Esophagus squamous epithelium (tissue), 5 donors: ENCODE data around the gene ULBP1. TPM values are rescaled to one million over a fixed set of nuclear protein-coding genes. Genes with fewer than 3 reads are reported as not detected.
A peak's percentile ranks its signal among the peaks of the same experiment; 100 is the strongest.
"Not testable (repeated sequence)": the region's sequence is repeated elsewhere in the genome, so short reads cannot be mapped to it uniquely, and the experiment has no call there.

ENCODE experiments used
- DNase-seq: peaks from one replicate; lab custom pipeline; 2025; lab: John Stamatoyannopoulos, UW
- H3K27ac ChIP-seq, 4 donors: fragments of 200-600 bp; sonication (generic); one replicate each; pipeline ENCODE4 v1.5.1; 2016 to 2019; ENCODE audit warnings: mild to moderate bottlenecking in 1 of 4
- H3K27me3 ChIP-seq, 4 donors: fragments of 200-600 bp; sonication (generic); 1 replicate in 3 of 4; 2 replicates in 1 of 4; pipeline versions ENCODE4 v1.5.1 to v1.6.0; 2017 to 2021; ENCODE audit warnings: antibody characterized with exemption in 1 of 4
- H3K36me3 ChIP-seq, 3 donors: fragments of 200-600 bp; sonication (generic); one replicate each; pipeline ENCODE4 v1.5.1; 2016 to 2019
- H3K4me1 ChIP-seq, 3 donors: fragments of 200-600 bp; sonication (generic); one replicate each; pipeline ENCODE4 v1.5.1; 2017 to 2019
- H3K4me3 ChIP-seq, 4 donors: fragments of 200-600 bp; sonication (generic); 1 replicate in 3 of 4; 2 replicates in 1 of 4; pipeline ENCODE4 v1.5.1; 2016 to 2019; ENCODE audit warnings: mild to moderate bottlenecking in 2 of 4, moderate library complexity in 1 of 4
- H3K9me3 ChIP-seq, 3 donors: fragments of 200-600 bp; sonication (generic); one replicate each; pipeline ENCODE4 v1.5.1; 2016 to 2019
- POLR2A ChIP-seq, 4 donors: fragments of 450-650 bp; IDR thresholded peaks; one replicate each; pipeline ENCODE4 v1.6.1; 2017; ENCODE audit warnings: antibody characterized with exemption in 4 of 4, mild to moderate bottlenecking in 4 of 4, moderate library complexity in 3 of 4
- WGBS, 2 donors: methylation state at CpG; one replicate each; pipeline ENCODE4 v1.1.5; 2018; 5-methylcytosine and 5-hydroxymethylcytosine counted together
- intact Hi-C: fragments of 100-400 bp; cut with DNase I; formaldehyde crosslinking; loops from one replicate; pipeline ENCODE4 v1.15.0; 2022
- total RNA-seq, 4 donors: library from RNA; depleted of rRNA; stranded (reverse); fragments of >200 nt; gene quantifications; one replicate each; pipeline ENCODE4 v1.1.0, GENCODE V29; 2016
- TF ChIP-seq, protein P1 (sequence below), 6 experiments: fragments of 450-650 bp in 4 of 6; fragments of 200-600 bp in 2 of 6; sonication (generic) in 2 of 6; IDR thresholded peaks; one replicate each; pipeline ENCODE4 v1.5.1; 2016 to 2019; ENCODE audit warnings: antibody characterized with exemption in 6 of 6, mild to moderate bottlenecking in 4 of 6, moderate library complexity in 4 of 6
- donor health status: DM: yes; HTN: yes; CAD: no.

The ULBP1 gene
- total RNA-seq, 4 donors from 2014 or later = 0.26 to 0.27 TPM; not detected in 2

DNA sequence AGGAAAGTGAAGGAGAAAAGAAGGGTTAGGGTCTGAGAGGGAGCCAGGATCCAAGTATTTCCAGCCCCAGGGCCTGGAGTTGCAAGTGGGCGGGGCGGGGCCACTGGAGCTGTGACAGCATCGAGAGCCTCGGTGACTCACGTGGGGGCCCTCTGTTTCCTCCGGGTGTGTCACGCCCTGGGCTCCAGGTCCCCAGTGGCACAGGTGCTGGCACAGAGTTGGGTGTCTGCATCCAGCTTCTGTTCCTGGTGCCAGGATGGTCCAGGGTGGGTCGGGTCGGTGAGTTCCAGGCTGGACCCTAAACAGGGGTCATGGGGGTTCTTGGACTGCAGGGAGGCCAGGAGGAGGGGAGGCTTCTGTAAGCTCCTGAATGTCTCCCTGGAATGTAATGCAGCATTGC is 44.8 kb downstream of the ULBP1 start:
- H3K4me3 ChIP-seq = no peak overlapping the region
- no peak overlapping the region for H3K27ac ChIP-seq
- peaks cover 0 to 95% (median 3%) of the 10 kb centered on the region in 4 donors for H3K27me3 ChIP-seq
- no peaks in the 10 kb centered on the region for H3K36me3 ChIP-seq
- peaks cover 6 to 29% (median 12%) of the 10 kb centered on the region in 3 donors for H3K4me1 ChIP-seq
- intact Hi-C loops = no loop called here
- WGBS, 2 donors = 10 to 28% methylated on average over 6 to 7 of the region's 9 CpGs
- no peaks in the 10 kb centered on the region for H3K9me3 ChIP-seq
- TF ChIP-seq POLR2A (IDR thresholded peaks at IDR 0.05) = no peak
- TF ChIP-seq, protein P1, sequence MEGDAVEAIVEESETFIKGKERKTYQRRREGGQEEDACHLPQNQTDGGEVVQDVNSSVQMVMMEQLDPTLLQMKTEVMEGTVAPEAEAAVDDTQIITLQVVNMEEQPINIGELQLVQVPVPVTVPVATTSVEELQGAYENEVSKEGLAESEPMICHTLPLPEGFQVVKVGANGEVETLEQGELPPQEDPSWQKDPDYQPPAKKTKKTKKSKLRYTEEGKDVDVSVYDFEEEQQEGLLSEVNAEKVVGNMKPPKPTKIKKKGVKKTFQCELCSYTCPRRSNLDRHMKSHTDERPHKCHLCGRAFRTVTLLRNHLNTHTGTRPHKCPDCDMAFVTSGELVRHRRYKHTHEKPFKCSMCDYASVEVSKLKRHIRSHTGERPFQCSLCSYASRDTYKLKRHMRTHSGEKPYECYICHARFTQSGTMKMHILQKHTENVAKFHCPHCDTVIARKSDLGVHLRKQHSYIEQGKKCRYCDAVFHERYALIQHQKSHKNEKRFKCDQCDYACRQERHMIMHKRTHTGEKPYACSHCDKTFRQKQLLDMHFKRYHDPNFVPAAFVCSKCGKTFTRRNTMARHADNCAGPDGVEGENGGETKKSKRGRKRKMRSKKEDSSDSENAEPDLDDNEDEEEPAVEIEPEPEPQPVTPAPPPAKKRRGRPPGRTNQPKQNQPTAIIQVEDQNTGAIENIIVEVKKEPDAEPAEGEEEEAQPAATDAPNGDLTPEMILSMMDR (IDR thresholded peaks at IDR 0.05) = no peak
- DNase-seq = no peak

DNA sequence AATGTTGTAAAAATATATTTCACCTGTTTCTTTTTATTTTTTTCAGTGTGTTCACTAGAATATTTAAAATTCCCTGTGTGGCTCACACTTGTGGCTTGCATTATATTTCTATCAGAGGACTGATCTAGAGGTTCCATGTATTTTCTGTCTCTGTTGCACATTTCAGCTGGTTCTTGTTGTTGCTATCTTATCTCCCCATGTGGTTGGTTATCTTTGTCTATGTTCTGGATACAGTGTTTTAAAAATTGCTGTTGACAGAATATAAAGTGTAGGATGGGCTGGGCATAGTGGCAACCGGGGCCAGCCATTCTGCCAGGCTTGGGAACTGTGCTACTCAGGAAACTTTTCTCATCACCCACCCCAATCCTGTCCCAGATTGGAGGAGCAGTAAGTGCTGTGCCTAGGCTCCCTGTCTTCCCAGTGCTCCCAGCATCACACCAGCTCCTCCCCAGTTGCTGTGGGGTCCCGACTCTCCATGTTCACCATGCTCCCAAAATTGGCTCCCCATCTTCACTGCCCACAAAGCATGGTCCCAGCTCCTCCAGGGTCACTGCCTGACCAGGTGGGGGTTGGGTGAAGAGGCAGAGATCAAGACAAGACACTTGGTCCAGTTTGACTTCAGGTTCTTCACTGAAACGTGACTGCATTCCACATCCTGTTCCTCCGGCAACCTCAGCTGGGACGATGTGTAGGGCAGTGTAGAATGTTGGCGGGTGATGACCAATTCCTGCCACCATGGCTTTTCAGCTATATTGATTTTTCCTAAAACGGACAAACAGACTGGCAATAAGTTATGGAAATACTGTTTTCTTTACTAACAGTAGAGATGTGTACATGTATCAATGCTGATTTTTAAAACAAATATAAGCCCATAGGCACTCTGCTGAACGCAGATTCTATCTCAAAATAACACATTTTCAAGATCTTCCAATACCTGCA is 49.4 kb downstream of the ULBP1 start:
- intact Hi-C loops, H3K36me3 ChIP-seq, DNase-seq, H3K4me3 ChIP-seq, H3K9me3 ChIP-seq, H3K27ac ChIP-seq: not testable (repeated sequence)
- 38 to 51% methylated on average over 6 to 8 of the region's 8 CpGs for WGBS, 2 donors
- Histone ChIP-seq H3K4me1 (peaks cover 6 to 27% (median 9%) of the 10 kb centered on the region in 3 donors), H3K27me3 (peaks cover 3 to 96% (median 17%) of the 10 kb centered on the region in 4 donors)

DNA sequence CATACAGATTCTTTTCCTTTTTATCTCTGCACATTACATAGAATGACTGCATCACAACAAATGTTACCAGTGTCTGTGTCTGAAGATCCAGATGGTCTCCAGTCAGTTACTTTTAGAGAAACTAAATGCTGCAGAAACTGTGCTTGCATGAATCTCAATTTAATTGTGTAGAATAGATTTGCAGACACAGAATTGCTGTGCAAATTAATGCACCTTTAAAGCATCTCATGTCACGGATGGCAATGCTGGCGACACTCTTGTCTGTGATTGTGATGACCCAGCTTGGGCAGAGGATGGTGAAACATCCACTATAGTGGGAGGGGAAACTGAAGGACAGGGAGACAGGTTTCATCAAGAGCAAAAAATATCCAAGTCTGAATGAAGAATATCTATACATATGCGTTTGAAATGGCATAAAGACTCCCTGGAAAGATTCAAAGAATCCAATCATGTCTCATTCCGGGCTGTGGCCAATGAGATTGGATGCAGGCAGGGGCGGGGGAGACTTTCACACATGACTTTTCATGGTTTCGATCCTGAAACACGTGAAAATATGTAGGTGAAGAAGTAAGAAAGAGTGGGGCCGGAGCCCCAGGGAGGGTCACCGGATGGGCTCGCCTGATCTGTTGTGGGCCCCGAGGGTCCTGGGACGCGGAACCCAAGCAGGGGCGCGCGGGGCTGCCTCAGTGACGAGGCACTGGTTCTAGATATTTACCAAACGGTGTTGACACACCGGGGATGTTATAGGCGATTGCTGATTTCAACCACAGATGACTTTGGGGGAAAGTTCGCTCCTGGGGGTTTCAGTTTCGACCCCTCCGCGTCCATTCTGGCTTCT is 50.3 kb downstream of the ULBP1 start:
- H3K4me1 ChIP-seq = peaks cover 6 to 22% (median 9%) of the 10 kb centered on the region in 3 donors
- H3K27ac ChIP-seq, H3K9me3 ChIP-seq, H3K36me3 ChIP-seq, intact Hi-C loops, DNase-seq: not testable (repeated sequence)
- peak overlapping the region in 1 of 4 donors; percentile 21 for H3K4me3 ChIP-seq
- H3K27me3 ChIP-seq = peaks cover 3 to 96% (median 14%) of the 10 kb centered on the region in 4 donors
- 17 to 25% methylated on average over 7 to 8 of the region's 24 CpGs for WGBS, 2 donors

DNA sequence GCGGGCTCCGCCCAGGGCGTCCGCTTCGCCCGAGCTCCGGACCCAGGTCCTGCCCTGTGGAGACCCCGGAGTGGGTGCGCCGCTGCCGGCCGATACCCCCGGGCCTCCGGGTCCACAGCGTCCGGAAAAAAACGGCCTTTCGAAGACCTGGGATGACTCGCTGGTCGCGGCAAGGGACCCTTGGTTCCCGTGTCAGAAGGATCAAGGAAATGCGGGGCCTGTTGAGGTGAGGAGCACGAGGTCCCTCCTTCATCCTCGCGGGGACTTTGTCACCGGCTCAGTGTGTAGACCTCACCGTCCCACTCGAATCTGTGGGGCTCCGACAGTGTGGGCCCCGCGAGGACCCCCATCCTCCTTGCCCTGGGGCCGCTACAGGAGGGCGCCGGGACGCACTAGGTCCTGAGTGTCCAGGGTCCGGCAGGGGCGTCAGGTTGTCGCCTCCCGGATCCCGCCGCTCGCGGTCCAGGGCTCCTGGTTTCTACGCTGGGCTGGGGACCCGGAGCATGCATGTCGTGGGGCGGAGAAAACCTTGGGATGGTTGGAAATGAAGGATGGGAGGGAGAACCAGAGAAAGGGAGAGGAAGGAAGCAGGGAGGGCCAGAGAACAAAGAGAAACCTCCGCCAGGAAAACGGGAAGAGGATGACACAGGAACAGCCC is 51.0 kb downstream of the ULBP1 start:
- peaks cover 6 to 27% (median 9%) of the 10 kb centered on the region in 3 donors for H3K4me1 ChIP-seq
- intact Hi-C loops = loop anchor here (5.0 kb wide), 1 partner anchor 77 kb away; no protein-coding TSS in a partner anchor
- DNase-seq, H3K27ac ChIP-seq, H3K36me3 ChIP-seq, H3K9me3 ChIP-seq: not testable (repeated sequence)
- H3K4me3 ChIP-seq = peak overlapping the region in 1 of 4 donors; percentile 23
- WGBS, 2 donors = 0% methylated on average over 2 of the region's 50 CpGs; no CpG with 5 or more reads in 1 of the 2 donors
- peaks cover 3 to 91% (median 14%) of the 10 kb centered on the region in 4 donors for H3K27me3 ChIP-seq

DNA sequence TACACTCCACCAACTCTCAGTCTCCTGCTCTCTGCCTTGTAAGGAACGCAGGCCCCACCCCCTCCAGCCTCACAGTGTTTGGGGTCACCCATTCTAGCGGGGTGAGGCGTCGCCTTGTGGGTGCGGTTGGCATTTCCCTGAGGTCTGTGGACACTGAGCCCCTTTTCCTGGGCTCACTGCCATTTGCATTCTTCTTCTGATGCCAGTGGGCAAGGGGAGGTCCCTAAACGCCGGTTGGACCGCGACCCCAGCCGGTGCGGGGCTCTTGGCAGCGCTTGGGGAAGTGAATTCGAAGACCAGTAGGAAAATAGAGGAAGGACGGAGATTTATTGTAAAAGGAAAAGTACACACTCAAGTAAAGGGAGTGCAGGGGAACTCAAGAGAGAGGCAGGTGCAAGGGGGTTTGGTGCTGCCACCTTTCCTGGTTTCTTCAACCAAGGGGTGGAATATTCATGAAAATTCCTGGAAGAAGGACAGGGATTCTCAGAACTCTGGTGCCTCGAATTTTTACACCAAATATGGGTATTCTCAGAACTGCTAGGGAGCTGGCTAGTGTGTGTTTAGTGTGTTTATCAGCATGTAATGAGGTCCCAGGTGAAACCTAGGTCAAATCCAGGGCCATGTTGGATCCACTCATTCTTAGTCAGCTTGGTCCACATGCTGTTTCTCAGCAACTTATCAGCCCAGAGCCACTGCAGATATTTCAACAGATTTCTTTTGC is 51.7 kb downstream of the ULBP1 start:
- not testable (repeated sequence) for H3K36me3 ChIP-seq, DNase-seq, H3K9me3 ChIP-seq, H3K27ac ChIP-seq
- peaks cover 6 to 27% (median 9%) of the 10 kb centered on the region in 3 donors for H3K4me1 ChIP-seq
- peaks cover 3 to 84% (median 14%) of the 10 kb centered on the region in 4 donors for H3K27me3 ChIP-seq
- peak overlapping the region in 1 of 4 donors; percentile 23 for H3K4me3 ChIP-seq
- intact Hi-C loops = loop anchor here (5.0 kb wide), 1 partner anchor 78 kb away; no protein-coding TSS in a partner anchor
- WGBS, 2 donors = 6 to 7% methylated on average over 10 to 13 of the region's 15 CpGs

DNA sequence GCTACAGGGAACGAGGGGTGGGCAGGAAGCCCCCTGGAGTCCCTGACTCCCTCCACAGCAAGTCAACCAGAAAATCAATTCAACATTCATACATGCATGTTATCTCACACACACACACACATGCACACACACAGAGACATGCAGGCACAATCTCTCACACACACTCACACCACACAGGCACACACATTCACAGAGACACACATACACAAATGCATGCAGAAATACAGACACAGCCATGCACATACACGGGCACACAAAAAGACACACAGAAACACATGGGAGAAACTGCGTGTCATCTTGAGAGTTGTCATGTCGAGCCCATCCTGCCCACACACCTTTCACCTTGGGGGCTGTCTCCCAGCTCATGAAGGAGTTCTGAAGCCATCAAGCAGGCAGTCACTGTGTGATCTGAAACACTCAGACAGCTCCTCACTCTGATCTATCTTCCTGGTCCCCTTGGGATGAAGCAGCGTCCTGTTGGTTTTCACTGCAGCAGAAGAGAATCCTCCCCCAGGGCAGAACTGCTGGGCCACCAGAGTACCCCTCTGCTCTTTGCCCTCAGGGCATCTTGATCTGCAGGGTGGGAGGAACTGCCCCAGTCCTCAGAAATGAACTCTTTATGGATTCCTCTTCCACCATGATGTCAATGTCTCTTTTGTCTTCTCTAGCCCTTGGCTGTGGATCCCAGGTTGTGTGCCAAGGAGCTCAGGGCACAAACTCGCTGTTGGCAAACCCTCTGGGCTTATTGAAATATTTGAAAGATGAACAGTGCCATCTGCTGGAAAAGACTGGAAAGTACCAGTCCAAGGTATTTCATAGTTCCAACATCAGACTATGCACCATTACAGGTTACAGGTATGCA is 52.8 kb downstream of the ULBP1 start:
- DNase-seq = no peak
- H3K27me3 ChIP-seq = peaks cover 3 to 73% (median 14%) of the 10 kb centered on the region in 4 donors
- H3K4me3 ChIP-seq = no peak overlapping the region
- WGBS, 2 donors = 25 to 38% methylated on average over 5 to 6 of the region's 6 CpGs
- H3K4me1 ChIP-seq = peaks cover 6 to 27% (median 9%) of the 10 kb centered on the region in 3 donors
- TF ChIP-seq, protein P1 (IDR thresholded peaks at IDR 0.05) = peak; percentile 64 to 80 (median 76)
- TF ChIP-seq POLR2A (IDR thresholded peaks at IDR 0.05) = no peak
- intact Hi-C loops = loop anchor here (5.0 kb wide), 1 partner anchor 79 kb away; no protein-coding TSS in a partner anchor
- no peaks in the 10 kb centered on the region for H3K36me3 ChIP-seq
- no peaks in the 10 kb centered on the region for H3K9me3 ChIP-seq
- H3K27ac ChIP-seq = no peak overlapping the region
